ENCODE data around the gene ARID1B.

GRCh38 chr6:157223021-157223430 lies 445.8 kb downstream of the ARID1B start:
- TF ChIP-seq, protein P1, sequence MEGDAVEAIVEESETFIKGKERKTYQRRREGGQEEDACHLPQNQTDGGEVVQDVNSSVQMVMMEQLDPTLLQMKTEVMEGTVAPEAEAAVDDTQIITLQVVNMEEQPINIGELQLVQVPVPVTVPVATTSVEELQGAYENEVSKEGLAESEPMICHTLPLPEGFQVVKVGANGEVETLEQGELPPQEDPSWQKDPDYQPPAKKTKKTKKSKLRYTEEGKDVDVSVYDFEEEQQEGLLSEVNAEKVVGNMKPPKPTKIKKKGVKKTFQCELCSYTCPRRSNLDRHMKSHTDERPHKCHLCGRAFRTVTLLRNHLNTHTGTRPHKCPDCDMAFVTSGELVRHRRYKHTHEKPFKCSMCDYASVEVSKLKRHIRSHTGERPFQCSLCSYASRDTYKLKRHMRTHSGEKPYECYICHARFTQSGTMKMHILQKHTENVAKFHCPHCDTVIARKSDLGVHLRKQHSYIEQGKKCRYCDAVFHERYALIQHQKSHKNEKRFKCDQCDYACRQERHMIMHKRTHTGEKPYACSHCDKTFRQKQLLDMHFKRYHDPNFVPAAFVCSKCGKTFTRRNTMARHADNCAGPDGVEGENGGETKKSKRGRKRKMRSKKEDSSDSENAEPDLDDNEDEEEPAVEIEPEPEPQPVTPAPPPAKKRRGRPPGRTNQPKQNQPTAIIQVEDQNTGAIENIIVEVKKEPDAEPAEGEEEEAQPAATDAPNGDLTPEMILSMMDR (conservative IDR thresholded peaks at IDR 0.05; ENCODE audit: low read depth, low read length): no peak
- no peak for TF ChIP-seq EZH2 (IDR thresholded peaks at IDR 0.05; ENCODE audit: borderline replicate concordance, low read depth, low read length, poor library complexity, severe bottlenecking)
